H1 (cell line): ENCODE results near the gene CNOT6L. TPM values are rescaled to one million over a fixed set of nuclear protein-coding genes. Genes with fewer than 3 reads are reported as not detected.

Experiments used
- CTCF ChIA-PET: fragments of 300-600 bp; sonication (Branson Sonifier 250); formaldehyde crosslinking; loops from one replicate; lab custom pipeline; 2021; ENCODE audit not compliant: partially characterized antibody; lab: Charles Lee
- POLR2A ChIA-PET: fragments of 300-600 bp; sonication (Branson Sonifier 250); formaldehyde crosslinking; loops from one replicate; lab custom pipeline; 2021; ENCODE audit warnings: inconsistent platforms; ENCODE audit not compliant: partially characterized antibody; lab: Charles Lee
- DNase-seq, 2 experiments: peaks; one replicate each; pipeline versions ENCODE4 v3.0.0 to v3.0.0-alpha.2; 2010 to 2022; ENCODE audit warnings: low spot score in 2 of 2, low read depth in 1 of 2, mixed read lengths in 1 of 2
- FAIRE-seq: peaks from 2 replicates; lab custom pipeline; 2011; peaks lifted over from hg19 to GRCh38; lab: Jason Lieb, UNC
- H2AFZ ChIP-seq: 2 replicates; pipeline ENCODE4 v1.8.1; 2012; ENCODE audit warnings: low read length, inconsistent platforms
- H2AK5ac ChIP-seq: 2 replicates; pipeline ENCODE4 v1.6.1; 2013; ENCODE audit warnings: low read depth, low read length
- H2BK120ac ChIP-seq: replicated peaks from 2 replicates; pipeline ENCODE3; 2013; ENCODE audit warnings: low read depth, low read length, inconsistent platforms
- H2BK12ac ChIP-seq: 2 replicates; pipeline ENCODE4 v1.6.1; 2013; ENCODE audit warnings: low read depth, low read length
- H2BK15ac ChIP-seq: 2 replicates; pipeline ENCODE4 v1.6.1; 2013; ENCODE audit warnings: low read length
- H2BK20ac ChIP-seq: 2 replicates; pipeline ENCODE4 v1.6.1; 2013; ENCODE audit warnings: low read length
- H2BK5ac ChIP-seq: 2 replicates; pipeline ENCODE4 v1.6.1; 2013; ENCODE audit warnings: low read depth, low read length
- H3K14ac ChIP-seq: 2 replicates; pipeline ENCODE4 v1.6.1; 2013; ENCODE audit warnings: inconsistent platforms; ENCODE audit not compliant: insufficient read length
- H3K18ac ChIP-seq: 2 replicates; pipeline ENCODE4 v1.6.1; 2013; ENCODE audit warnings: low read length; ENCODE audit errors: extremely low read depth
- H3K23ac ChIP-seq: 2 replicates; pipeline ENCODE4 v1.6.1; 2013; ENCODE audit warnings: inconsistent platforms; ENCODE audit not compliant: insufficient read length
- H3K23me2 ChIP-seq: 2 replicates; pipeline ENCODE4 v1.6.1; 2013; ENCODE audit warnings: low read depth, low read length
- H3K27ac ChIP-seq: 2 replicates; pipeline ENCODE4 v1.6.1; 2011; ENCODE audit warnings: low read depth, low read length, inconsistent platforms
- H3K27me3 ChIP-seq, 4 experiments: replicated peaks in 1 of 4; 1 replicate in 1 of 4; 2 replicates in 3 of 4; pipeline versions ENCODE4 v1.6.1 to v1.8.1; 2011 to 2013; ENCODE audit warnings: low read length in 3 of 4, mild to moderate bottlenecking in 3 of 4, inconsistent platforms in 2 of 4, mixed read lengths in 2 of 4, moderate library complexity in 1 of 4; ENCODE audit not compliant: control insufficient read depth in 3 of 4, insufficient read depth in 3 of 4; ENCODE audit errors: extremely low read depth in 1 of 4
- H3K36me3 ChIP-seq, 4 experiments: 2 replicates each; pipeline versions ENCODE4 v1.6.1 to v1.8.1; 2011 to 2013; ENCODE audit warnings: mild to moderate bottlenecking in 4 of 4, low read length in 3 of 4, moderate library complexity in 2 of 4, control low read depth in 1 of 4, inconsistent platforms in 1 of 4; ENCODE audit not compliant: insufficient read depth in 4 of 4, control insufficient read depth in 2 of 4
- H3K4ac ChIP-seq: replicated peaks from 2 replicates; pipeline ENCODE3; 2013; ENCODE audit warnings: low read length, low read depth, mixed read lengths, inconsistent platforms; ENCODE audit not compliant: insufficient read length
- H3K4me1 ChIP-seq, 4 experiments: replicated peaks in 1 of 4; 1 replicate in 1 of 4; 2 replicates in 3 of 4; pipeline versions ENCODE4 v1.6.1 to v1.8.1; 2011 to 2013; ENCODE audit warnings: low read length in 3 of 4, inconsistent platforms in 2 of 4, mixed read lengths in 1 of 4; ENCODE audit not compliant: insufficient read depth in 4 of 4, control insufficient read depth in 3 of 4
- H3K4me2 ChIP-seq, 2 experiments: 2 replicates each; pipeline versions ENCODE4 v1.6.1 to v1.8.1; 2011 to 2013; ENCODE audit warnings: low read depth in 2 of 2, low read length in 2 of 2, control low read depth in 1 of 2, inconsistent platforms in 1 of 2, mild to moderate bottlenecking in 1 of 2; ENCODE audit not compliant: insufficient read depth in 1 of 2
- H3K4me3 ChIP-seq, 4 experiments: fragments of 200-600, 300-600 bp in 1 of 4; sonication (generic), shearing (Covaris generic), sonication (Bioruptor Twin) in 1 of 4; 2 replicates each; pipeline versions ENCODE4 v1.5.1 to v1.8.1; 2011 to 2016; ENCODE audit warnings: low read length in 4 of 4, low read depth in 3 of 4, control low read depth in 2 of 4, inconsistent platforms in 2 of 4, mild to moderate bottlenecking in 2 of 4, mixed read lengths in 1 of 4, moderate library complexity in 1 of 4; ENCODE audit not compliant: insufficient read depth in 2 of 4; ENCODE audit errors: extremely low read depth in 1 of 4
- H3K56ac ChIP-seq: replicated peaks from 2 replicates; pipeline ENCODE3; 2013; ENCODE audit warnings: low read depth, mild to moderate bottlenecking, mixed read lengths, low read length, inconsistent platforms; ENCODE audit not compliant: insufficient read length
- H3K79me1 ChIP-seq: 2 replicates; pipeline ENCODE4 v1.6.1; 2013; ENCODE audit warnings: low read depth, low read length, control low read depth
- H3K79me2 ChIP-seq, 2 experiments: 2 replicates each; pipeline versions ENCODE4 v1.6.1 to v1.8.1; 2012 to 2013; ENCODE audit warnings: low read length in 2 of 2, mild to moderate bottlenecking in 2 of 2, inconsistent platforms in 1 of 2; ENCODE audit not compliant: insufficient read depth in 2 of 2, control insufficient read depth in 1 of 2
- H3K9ac ChIP-seq, 4 experiments: replicated peaks in 1 of 4; 1 replicate in 1 of 4; 2 replicates in 3 of 4; pipeline versions ENCODE4 v1.6.1 to v1.8.1; 2011 to 2013; ENCODE audit warnings: low read depth in 3 of 4, low read length in 3 of 4, control low read depth in 2 of 4, mild to moderate bottlenecking in 2 of 4, moderate library complexity in 2 of 4, inconsistent platforms in 1 of 4; ENCODE audit errors: extremely low read depth in 1 of 4
- H3K9me3 ChIP-seq, 2 experiments: 2 replicates each; pipeline versions ENCODE4 v1.6.1 to v1.8.1; 2012 to 2013; ENCODE audit warnings: mild to moderate bottlenecking in 2 of 2, moderate library complexity in 2 of 2, control low read depth in 1 of 2, inconsistent platforms in 1 of 2, low read depth in 1 of 2, low read length in 1 of 2, mixed read lengths in 1 of 2; ENCODE audit not compliant: insufficient read depth in 2 of 2
- H4K20me1 ChIP-seq, 2 experiments: replicated peaks in 1 of 2; 2 replicates each; pipeline versions ENCODE3 to v1.8.1; 2011 to 2013; ENCODE audit warnings: inconsistent platforms in 2 of 2, low read length in 2 of 2, mild to moderate bottlenecking in 1 of 2; ENCODE audit not compliant: insufficient read depth in 2 of 2, control insufficient read depth in 1 of 2
- H4K5ac ChIP-seq: 2 replicates; pipeline ENCODE4 v1.6.1; 2013; ENCODE audit warnings: low read length, low read depth, mixed read lengths, inconsistent platforms; ENCODE audit not compliant: insufficient read length
- H4K8ac ChIP-seq: 2 replicates; pipeline ENCODE4 v1.8.0; 2013; ENCODE audit warnings: mild to moderate bottlenecking, moderate library complexity, low read length, inconsistent platforms; ENCODE audit not compliant: insufficient read depth; ENCODE audit errors: extremely low read depth
- H4K91ac ChIP-seq: replicated peaks from 2 replicates; pipeline ENCODE3; 2013; ENCODE audit warnings: low read length, mixed read lengths, inconsistent platforms; ENCODE audit not compliant: insufficient read length
- FOSL1 ChIP-seq: IDR thresholded peaks from 2 replicates; pipeline ENCODE4 v1.6.1; 2011; ENCODE audit warnings: mild to moderate bottlenecking, low read depth, low read length, moderate library complexity; ENCODE audit not compliant: insufficient read depth
- GTF2F1 ChIP-seq: IDR thresholded peaks from 2 replicates; pipeline ENCODE4 v1.6.1; 2012; ENCODE audit warnings: low read depth, low read length, improper control_type of control experiment, borderline replicate concordance
- SP1 ChIP-seq: IDR thresholded peaks from 2 replicates; pipeline ENCODE4 v1.6.1; 2011; ENCODE audit warnings: low read depth, low read length
- SUZ12 ChIP-seq: fragments of 200-600 bp; sonication (generic); IDR thresholded peaks from 2 replicates; pipeline ENCODE4 v1.6.1; 2012; ENCODE audit warnings: mild to moderate bottlenecking, inconsistent platforms, low read length, moderate library complexity, mixed read lengths
- ZNF274 ChIP-seq: IDR thresholded peaks from 2 replicates; pipeline ENCODE4 v1.7.0; 2012; ENCODE audit warnings: low read length, borderline replicate concordance; ENCODE audit errors: extremely low read depth
- WGBS, 2 experiments: shearing (Covaris generic) in 1 of 2; methylation state at CpG; one replicate each; pipeline versions ENCODE4 v1.1.6 to v1.1.7; 2013 to 2015; ENCODE audit warnings: low lambda C conversion rate in 2 of 2, mixed read lengths in 2 of 2, inconsistent platforms in 1 of 2, low coverage in 1 of 2, missing lambda C conversion rate in 1 of 2; ENCODE audit not compliant: insufficient replicate concordance in 2 of 2, insufficient coverage in 1 of 2, insufficient read length in 1 of 2; ENCODE audit errors: extremely low coverage in 1 of 2, missing lambda C conversion rate in 1 of 2; 5-methylcytosine and 5-hydroxymethylcytosine counted together
- polyA plus RNA-seq, 7 experiments: library from polyadenylated mRNA; depleted of rRNA in 3 of 7; stranded (reverse) in 5 of 7; unstranded in 2 of 7; fragments of >200 nt in 5 of 7; fragments of 200-250 nt in 2 of 7; gene quantifications; 1 replicate in 5 of 7; 2 replicates in 1 of 7; 4 replicates in 1 of 7; pipeline versions ENCODE4 v1.2.1 to v1.2.3, GENCODE V29; 2011 to 2013; ENCODE audit warnings: missing spikeins in 2 of 7, mixed read lengths in 2 of 7
- total RNA-seq: library from RNA; stranded (reverse); fragmentation: NEBNext Ultra II Directional; extraction: Animal tissue kit (Norgen Biotek cat#: 25700); gene quantifications from 2 replicates; pipeline ENCODE4 v1.2.1, GENCODE V29; 2021

The CNOT6L gene
- total and polyA plus RNA-seq, 2 of the 8 experiments (the other 6 are each of a cell fraction or from before 2014, with no cell fraction given), result 2.0 to 22.4 TPM

DNA sequence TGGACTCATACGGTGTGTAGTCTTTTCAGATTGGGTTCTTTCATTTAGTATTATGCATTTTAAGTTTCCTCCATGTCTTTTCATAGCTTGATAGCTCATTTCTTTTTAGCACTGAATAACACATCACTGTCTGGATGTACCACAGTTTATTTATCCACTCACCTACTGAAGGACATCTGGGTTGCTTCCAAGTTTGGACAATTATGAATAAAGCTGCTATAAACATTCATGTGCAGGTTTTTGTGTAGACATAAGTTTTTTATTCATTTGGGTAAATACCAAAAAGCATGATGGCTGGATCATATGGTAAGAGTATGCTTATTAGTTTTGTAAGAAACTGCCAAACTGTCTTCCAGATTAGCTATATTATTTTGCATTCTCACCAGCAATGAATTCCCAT lies 29.0 kb downstream of the CNOT6L start:
- FAIRE-seq, result no peak
- H3K14ac ChIP-seq, result no peak overlapping the region
- no peaks in the 10 kb centered on the region for H3K4me1 ChIP-seq
- no peak overlapping the region for H2BK15ac ChIP-seq
- H3K9me3 ChIP-seq, result no peaks in the 10 kb centered on the region
- DNase-seq, result no peak
- no peaks in the 10 kb centered on the region; the same call in 1 of the 2 replicates for H3K79me1 ChIP-seq
- H3K36me3 ChIP-seq, result no peaks in the 10 kb centered on the region
- H2BK120ac ChIP-seq, result no peak overlapping the region
- no peak overlapping the region for H3K27ac ChIP-seq
- H3K9ac ChIP-seq, result no peak overlapping the region
- WGBS, 2 experiments, result 94% methylated on average over 1 of the region's 1 CpG; no CpG with 5 or more reads in 1 of the 2 experiments
- no peak overlapping the region for H2BK5ac ChIP-seq
- no peak overlapping the region for H3K4me3 ChIP-seq
- H3K23me2 ChIP-seq, result no peaks in the 10 kb centered on the region; the same call in 1 of the 2 replicates
- H2BK20ac ChIP-seq, result no peak overlapping the region
- H3K4ac ChIP-seq, result no peak overlapping the region
- POLR2A ChIA-PET, result no interaction called here
- no peaks in the 10 kb centered on the region for H3K27me3 ChIP-seq
- H2BK12ac ChIP-seq, result no peak overlapping the region
- H4K91ac ChIP-seq, result no peak overlapping the region
- no peak overlapping the region for H4K8ac ChIP-seq
- no peak overlapping the region for H3K4me2 ChIP-seq
- no peak for TF ChIP-seq SP1
- no peak for TF ChIP-seq FOSL1
- no peak for TF ChIP-seq ZNF274
- no peak for TF ChIP-seq SUZ12
- no peak for TF ChIP-seq GTF2F1
- no peak overlapping the region for H2AFZ ChIP-seq
- H4K5ac ChIP-seq, result no peak overlapping the region
- H3K23ac ChIP-seq, result no peak overlapping the region
- H3K56ac ChIP-seq, result no peak overlapping the region
- CTCF ChIA-PET, result no interaction called here
- H3K79me2 ChIP-seq, result no peaks in the 10 kb centered on the region
- H4K20me1 ChIP-seq, result no peaks in the 10 kb centered on the region
- H2AK5ac ChIP-seq, result no peak overlapping the region
- no peak overlapping the region for H3K18ac ChIP-seq
